GM18517 (cell line): ENCODE results near the gene NHERF2.
"Not testable (repeated sequence)": the region's sequence is repeated elsewhere in the genome, so short reads cannot be mapped to it uniquely, and the experiment has no call there.

Source experiments
- ATAC-seq: cut with Tn5 transposase; IDR thresholded peaks from one replicate; pipeline ENCODE4 v1.9.1; 2021; ENCODE audit warnings: mild to moderate bottlenecking, moderate library complexity; ENCODE audit not compliant: unreplicated experiment

The NHERF2 gene

DNA sequence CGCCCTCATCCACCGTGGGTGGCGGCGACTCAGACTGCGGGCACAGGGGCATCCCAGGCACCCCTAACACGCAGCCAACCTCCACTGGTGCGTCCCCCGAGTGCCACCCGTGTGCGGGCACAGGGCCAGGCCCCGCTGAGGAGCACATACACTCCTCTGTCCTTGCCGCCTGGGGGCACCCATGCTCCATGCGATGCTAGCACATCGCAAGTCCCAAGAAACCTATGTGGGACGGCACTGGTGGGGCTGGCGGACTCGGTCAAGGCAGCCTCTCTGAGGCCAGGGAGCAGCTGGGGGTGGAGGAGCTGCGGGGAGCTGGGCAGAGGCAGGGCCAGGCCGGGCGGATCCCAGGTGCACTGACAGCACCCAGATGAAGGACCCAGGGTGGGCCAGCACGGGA lies 21.1 kb upstream of the NHERF2 start:
- ATAC-seq = no peak

DNA sequence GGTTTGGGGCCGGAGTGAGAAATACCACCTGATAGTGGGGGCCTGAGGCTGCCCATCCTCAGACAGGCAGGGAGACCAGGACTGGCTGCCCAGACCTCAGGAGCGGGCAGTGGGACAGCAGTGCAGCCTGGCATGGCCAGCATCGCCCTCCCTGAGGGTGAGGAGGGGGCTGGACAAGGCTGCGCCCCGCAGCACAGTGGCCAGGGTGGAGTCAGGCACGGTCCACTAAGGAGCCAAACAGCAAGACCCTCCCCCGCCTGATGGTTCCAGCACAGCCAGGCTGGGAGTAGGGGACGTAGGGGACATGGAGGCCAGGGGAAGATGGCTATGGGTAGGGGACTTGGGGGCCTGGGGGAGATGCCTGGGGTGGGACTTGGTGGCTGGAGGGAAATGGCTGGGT lies 20.4 kb upstream of the NHERF2 start:
- ATAC-seq = no peak

DNA sequence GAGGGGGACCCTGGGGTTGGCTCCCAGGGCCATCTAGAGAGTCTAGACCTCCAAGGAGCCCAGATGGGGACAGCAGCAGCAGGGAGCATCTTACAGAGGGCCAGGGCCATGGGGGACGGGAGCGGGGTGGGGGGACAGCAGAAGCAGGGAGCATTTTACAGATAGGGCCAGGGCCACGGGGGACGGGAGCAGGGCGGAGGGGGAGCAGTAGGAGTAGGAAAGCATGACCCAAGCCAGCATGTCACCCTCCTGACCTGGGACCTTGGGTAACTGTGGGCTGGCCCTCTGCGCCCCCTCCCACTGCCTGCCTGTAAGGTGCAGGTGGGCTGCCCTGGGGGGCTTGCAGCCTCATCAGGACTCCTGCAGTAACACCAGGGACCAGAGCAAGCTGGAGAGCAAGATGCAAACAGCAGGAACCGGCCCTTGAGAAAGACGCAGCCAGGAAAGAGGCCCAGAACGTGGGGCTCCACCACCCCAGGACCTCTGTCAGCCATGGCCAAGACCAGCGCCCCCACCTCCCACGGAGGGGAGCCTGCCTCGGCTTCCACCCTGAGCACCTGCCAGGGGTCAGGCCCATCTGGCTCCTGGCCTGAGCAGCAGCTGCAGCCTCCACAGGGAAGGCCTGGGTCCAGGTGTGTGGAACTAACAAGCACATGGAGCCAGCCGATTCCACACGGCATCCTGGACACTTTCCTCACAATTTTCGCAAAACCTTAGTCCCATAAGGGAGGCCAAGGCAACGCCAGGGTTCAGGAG lies 19.4 kb upstream of the NHERF2 start:
- ATAC-seq = no peak

DNA sequence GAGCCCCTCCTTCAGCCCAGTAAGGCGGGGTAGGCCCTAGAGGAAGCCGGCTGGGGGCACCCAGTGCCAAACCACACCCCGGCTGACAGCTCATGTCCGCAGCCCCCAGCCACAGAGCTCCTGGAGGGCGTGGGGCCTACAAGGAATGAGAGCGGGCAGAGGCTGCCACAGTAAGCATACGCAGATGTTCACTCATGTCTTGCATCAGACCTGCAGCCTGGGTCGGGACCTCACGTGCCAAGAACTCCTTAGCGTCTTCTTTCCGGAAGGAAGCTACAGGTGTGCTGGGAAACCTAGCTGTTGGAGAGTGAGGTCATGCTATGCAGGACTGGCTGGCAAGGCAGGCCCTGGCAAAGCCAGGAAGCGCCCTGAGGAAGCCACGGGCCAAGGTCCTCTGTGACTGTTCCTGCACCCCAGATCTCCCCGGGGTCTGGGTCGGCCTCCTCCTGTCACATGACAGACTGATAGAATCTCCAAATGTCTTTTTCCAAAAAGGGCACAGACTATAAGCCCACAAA lies 18.6 kb upstream of the NHERF2 start:
- no peak for ATAC-seq

DNA sequence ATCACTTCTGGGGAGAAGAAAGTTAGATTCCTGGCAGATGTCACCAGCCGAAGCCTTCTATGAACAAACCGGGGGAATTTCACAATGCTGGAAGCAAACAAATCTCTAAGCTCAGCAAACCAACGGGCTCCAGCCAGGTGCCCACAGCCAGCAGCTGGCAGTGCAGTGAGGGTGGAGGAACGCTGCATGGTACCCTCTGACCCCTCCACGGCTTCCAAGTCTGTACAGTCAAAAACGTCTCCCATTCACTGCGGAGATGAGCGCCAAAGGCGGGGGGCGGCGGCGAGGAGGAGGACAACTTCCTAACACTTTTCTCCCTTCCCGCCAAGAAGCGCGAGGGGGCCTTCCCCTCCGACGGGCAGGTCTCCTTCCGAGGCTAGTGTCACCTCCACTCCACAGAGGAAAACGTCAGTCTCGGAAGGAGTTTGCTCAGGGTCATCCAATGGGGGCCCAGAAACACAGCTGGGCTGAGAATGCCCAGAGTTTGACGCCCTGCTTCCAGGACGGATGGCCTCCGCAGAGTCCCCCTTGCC lies 18.0 kb upstream of the NHERF2 start:
- ATAC-seq = no peak

DNA sequence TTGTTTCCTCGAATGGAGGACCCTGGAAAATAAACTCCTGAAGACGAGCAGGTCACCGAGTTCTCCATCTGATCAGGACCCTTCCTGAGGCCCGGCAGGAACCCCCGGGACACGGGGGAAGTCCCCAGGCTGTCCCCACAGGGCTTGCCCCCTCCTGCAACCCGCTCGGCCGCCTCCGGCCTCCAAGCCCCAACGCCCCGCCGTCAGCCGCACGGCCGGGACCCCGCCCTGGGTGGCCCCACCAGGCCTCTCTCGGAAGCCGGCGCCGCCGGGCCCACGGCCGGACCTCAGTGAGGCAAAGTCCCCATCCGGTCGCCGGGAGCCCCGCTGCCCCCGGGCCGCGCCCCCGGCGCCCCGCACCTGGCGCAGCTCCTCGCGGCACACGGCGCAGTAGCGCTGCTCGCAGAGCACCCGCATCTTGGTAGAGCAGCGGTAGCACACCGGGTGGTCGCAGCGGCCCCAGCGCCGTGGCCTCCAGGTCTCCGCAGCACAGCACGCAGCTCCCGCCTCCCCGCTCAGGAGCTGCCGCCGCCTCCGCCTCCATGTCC lies 17.5 kb upstream of the NHERF2 start:
- peak; percentile 36 for ATAC-seq

DNA sequence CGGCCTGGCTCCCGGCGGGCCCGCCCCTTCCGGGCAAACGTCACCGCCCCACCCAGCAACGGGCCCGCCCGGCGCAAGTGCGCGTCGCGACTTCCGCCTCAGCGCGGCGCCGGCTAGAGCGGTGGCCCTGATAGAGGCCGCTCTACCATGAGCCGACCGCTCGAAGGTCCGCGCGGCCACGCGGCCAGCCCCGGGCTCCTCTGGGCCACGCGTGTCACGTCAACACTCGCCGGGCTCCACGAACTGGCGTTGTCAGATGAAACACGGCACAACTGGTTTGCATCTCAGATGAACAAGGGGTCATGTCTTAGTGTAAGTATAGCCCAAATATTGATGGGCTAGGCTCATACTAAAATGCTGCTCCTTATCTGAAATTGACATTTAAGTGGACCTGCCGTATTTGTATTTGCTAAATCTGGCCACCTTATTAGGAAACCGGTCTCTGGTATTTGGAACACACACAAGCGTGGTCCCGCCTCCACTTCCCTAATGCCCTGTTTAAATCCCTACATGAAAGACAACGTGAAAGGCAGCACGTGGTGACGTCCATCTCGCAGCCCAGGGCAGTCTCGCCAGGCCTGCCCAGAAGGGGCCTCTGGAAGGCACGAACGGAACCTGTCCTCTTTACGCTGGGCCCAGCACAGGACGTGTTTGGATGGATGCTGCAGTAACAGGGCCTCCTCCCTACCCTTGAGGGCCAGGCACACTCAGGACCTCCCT lies 16.8 kb upstream of the NHERF2 start, which contains the start of gene ZNF598:
Gene ZNF598 (minus strand): TSS at position 31 of the 720 bp plus-strand sequence.
- peak; percentile 53 for ATAC-seq

DNA sequence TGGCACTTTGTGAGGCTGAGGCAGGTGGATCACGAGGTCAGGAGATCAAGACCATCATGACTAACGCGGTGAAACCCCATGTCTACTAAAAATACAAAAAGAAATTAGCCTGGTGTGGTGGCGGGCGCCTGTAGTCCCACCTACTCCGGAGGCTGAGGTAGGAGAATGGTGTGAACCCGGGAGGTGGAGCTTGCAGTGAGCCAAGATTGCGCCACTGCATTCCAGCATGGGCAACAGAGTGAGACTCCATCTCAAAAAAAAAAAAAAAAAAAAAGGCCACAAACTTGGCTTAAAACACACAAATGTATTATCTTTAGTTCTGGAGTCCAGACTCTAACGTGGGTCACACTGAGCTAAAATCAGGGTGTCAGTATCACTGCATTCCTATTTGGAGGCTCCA lies 15.0 kb upstream of the NHERF2 start:
- ATAC-seq = not testable (repeated sequence)

DNA sequence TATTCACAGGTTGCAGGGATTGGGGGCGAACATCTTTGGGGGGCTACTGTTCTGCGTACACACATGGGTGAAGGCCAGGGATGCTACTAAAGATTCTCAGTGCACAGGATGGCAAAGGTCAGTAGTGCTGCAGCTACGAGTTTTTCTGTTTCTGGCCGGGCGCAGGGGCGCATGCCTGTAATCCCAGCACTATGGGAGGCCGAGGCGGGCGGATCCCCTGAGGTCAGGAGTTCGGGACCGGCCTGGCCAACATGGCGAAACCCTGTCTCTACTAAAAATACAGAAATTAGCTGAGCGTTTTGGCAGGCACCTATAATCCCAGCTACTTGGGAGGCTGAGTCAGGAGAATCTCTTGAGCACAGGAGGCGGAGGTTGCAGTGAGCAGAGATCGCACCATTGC lies 13.2 kb upstream of the NHERF2 start:
- no peak for ATAC-seq

DNA sequence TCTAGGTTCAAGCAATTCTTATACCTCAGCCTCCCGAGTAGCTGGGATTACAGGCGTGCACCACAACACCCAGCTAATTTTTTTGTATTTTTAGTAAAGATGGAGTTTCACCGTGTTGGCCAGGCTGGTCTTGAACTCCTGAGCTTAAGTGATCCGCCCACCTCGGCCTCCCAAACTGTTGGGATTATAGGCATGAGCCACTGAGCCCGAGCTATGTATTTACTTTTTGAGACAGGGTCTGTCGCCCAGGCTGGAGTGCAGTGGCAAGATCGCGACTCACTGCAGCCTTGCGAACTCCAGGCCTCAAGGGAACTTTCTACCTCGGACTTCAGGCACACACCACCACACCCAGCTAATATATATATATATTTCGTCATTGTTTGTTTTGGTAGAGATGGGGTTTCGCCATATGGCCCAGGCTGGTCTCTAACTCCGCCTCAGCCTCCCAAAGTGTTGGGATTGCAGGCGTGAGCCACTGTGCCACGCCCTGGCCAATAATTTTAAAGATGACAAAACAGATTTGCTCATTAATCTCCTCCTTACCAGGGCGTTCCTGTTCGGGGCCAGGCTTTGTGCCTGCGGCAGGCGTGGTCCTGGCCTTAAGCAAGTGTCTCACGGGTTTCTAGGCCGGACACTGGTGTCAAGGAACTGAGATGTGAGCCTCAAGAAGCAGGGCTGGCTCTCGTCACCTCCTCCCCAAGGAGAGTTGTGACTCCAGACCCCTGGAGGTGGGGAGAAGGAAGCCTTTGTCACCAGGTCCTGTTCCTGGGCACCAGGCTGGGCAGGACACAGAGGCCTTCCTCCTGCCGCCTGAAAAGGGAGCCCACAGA lies 11.4 kb upstream of the NHERF2 start:
- no peak for ATAC-seq

DNA sequence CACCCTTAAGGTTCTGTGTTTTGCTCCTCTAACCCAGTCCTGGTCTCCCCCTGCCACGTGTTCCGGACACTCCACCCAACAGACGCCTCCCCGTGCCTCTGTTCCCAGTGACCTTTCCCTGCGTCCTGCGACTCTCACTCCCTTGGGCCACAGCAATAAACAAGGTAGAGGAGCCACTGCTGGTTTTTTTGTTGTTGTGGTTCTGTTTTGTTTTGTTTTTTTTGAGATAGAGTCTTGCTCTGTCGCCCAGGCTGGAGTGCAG lies 10.8 kb upstream of the NHERF2 start:
- no peak for ATAC-seq

DNA sequence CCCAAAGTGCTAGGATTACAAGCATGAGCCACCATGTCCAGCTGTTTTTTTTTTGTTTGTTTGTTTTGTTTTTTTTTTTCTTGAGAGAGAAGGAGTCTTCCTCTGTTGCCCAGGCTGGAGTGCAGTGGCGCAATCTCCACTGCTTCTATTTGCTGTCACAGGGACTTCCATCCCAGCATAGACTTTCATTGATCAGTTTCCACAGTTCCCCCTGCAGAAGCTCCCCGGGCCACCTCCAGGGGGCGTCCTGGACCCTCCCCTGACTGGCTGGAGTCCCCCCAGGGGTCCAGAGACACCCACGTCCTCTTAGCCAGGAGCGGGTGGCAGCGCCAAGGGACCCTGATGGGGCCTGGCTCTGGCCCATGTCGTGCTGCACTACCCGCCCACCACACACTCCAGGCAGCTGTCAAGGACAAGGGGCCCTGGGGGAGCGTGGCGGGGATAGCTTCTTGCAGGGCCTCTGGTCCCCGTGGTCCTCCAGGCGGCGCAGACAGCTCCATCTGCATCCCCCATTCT lies 10.2 kb upstream of the NHERF2 start:
- ATAC-seq = no peak

DNA sequence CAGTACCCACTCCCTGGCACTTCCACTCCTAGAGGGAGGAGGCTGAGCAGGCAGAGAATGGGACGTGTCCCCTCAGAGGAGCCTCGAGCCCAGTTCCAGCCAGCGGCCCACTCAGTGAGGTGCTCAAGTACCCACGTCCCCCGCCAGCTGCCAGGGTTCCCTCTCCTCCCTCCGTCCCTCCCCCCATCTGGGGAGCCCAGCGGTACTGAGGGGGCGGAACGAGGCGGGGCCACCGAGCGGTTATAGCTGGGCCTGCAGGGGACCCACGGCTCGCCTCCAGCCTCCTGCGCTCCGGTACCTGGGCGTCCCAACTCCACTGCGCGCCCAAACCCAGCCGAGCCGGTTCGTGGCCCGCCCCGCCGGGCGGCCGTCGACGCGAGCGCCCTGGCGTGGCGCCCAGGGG lies 7.2 kb upstream of the NHERF2 start, which contains the start of gene NPW:
Gene NPW (plus strand): TSS at position 268 of the 403 bp plus-strand sequence.
- ATAC-seq = no peak

DNA sequence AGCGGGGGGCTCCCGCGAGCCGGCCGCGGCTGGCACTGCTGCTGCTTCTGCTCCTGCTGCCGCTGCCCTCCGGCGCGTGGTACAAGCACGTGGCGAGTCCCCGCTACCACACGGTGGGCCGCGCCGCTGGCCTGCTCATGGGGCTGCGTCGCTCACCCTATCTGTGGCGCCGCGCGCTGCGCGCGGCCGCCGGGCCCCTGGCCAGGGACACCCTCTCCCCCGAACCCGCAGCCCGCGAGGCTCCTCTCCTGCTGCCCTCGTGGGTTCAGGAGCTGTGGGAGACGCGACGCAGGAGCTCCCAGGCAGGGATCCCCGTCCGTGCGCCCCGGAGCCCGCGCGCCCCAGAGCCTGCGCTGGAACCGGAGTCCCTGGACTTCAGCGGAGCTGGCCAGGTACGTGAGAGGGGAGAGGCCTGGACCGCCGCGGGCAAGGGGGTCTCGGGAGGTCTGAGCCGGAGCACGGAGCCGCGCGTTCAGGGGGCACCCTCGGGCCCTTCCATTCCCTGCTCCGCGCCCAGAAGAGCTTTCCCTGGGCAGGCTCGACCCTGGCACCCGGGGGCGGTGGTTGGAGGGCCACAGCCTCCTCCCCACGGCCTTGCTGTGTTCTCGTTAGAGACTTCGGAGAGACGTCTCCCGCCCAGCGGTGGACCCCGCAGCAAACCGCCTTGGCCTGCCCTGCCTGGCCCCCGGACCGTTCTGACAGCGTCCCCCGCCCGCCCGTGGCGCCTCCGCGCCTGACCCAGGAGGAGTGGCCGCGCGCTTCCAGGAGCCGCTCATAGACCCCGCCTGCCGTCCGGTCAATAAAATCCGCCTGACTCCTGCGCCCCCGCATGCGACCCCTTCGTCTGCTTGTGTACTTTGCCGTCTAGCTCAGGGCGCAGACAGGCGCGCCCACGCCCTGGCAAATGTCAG lies 6.5 kb upstream of the NHERF2 start:
- ATAC-seq = no peak

DNA sequence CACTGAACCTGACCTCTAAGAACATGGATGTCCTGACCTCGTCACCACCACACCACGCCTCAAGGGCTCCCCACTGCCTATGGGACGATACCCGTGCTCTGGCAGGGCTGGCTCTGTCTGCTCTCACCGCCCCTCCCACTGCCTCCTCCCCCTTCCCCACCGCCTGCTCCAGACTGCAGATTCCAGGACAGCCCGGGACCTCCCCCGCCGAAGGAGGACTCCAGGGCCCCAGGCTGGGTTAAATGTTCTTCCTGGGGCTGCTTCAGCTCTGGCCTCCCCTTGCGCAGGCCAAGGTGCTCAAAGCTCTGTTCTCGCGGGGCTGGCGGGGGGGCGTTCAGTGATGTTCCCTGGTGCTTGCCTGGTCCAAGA lies 4.0 kb upstream of the NHERF2 start:
- peak; percentile 16 for ATAC-seq

DNA sequence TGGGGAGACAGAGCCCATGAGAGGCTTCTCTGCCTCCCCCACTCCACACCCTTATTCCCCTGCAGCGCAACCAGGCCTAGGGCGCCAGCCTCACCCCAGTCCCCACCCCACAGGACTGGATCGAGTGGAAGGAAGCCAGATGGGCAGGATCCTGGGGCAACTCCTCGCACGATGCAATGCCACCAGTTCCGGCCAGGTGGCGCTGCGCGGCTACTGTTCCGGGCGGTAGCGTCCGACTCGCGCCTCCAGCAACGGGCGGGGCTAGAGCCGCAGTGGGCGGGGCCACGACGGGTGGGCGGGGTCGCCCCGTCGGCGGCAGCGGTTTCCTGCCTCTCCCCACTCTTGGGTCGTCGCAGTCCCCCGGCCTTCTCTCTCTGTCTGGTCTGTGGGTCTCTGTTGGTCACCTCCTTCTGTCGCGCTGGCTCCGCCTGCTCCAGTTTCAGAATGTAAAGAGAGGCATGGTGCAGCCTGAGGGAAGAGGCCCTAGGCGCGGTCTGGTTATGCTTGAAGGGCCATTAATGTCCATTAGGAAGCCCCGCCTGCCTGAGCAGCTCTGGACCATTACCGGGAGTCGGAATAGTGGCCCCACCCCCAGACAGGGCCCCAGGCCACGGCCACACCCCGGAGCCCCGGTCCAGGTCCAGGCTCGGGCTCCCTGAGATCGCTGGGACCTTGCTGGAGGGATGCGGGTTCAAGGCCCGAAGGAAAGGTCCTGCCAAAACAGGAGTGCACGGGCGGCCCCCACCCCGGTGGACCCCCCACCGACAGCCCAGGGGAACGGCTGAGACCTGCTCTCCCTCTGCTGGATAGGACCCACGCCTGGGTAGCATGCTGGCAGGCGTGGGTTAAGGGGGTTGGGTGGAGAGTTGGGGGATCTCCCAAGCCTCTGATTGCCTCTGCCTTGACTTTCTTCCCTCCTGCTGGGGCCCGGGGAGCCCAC lies 3.3 kb upstream of the NHERF2 start:
- ATAC-seq = peak; percentile 65

DNA sequence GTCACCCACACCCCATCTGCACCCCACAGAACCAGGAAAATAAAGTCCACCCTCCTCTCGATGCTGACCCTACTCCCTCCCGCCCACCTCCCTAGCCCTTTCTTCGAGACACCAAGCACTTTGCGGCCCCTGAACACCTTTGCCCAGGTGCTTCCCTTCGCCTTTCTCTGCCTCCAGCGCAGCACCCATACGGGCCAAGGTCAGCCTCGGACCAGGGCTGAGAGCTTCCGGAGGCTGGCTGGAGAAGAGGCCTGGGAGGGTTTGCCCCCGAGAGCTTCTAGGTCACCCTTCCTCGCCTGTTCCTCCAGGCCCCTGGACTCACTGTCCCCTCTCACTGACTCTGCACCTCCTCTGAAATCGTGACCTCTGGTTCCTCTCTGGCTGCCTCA lies 2.7 kb upstream of the NHERF2 start:
- no peak for ATAC-seq

DNA sequence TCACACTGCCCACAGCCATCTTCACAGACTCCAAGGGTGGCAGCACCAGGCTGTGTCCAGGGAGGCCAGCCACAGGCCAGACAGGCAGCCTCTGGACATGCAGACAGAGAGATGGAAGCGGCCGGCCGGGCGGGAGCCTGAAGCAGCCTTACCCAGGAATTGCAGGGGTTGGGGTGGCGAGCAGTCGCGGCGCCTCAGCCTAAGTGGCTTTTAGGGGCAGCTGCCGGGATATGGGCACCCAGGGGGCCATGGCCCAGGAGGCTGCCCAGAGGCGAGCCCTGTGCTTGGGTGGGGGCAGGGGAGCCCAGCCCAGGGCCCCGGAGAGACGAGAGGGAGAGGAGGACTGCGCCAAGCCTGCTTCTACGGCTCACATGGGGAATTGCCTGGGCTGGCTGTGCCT lies 1.5 kb upstream of the NHERF2 start:
- no peak for ATAC-seq
